Measurements from ENCODE around the gene KRTAP5-4.

DNA sequence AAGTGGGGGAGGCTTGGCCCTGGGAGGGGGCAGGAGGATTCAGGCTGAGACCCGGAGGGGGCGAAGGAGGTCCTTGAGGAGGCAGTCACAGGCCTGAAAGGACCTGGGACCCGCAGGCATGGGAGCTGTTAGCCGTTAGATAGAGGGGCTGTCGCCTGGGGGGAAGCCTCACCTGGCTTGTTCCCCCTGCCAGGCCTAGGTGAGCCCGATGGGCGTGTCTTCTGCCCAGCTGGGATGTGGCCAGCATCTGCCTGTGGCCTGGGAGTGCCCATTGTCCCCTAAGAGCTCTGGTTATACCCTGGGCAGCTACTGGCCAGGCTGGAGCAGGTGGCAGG lies 48.1 kb downstream of the KRTAP5-4 start:
- TF ChIP-seq EZH2 (IDR thresholded peaks at IDR 0.05; ENCODE audit: insufficient read depth, poor library complexity, severe bottlenecking) (no peak), EZH2phosphoT487 (IDR thresholded peaks at IDR 0.05; ENCODE audit: insufficient read depth, low read depth) (no peak)

Measured in GM23248 (cell line).